Motor neuron (in vitro differentiated cells): ENCODE measurements around the gene HOOK2. TPM values are rescaled to one million over a fixed set of nuclear protein-coding genes. Genes with fewer than 3 reads are reported as not detected.

Experiments
- ATAC-seq, 8 experiments: fragments of 200-7000 bp; cut with Tn5 transposase; replicated peaks in 6 of 8; 2 replicates each; pipeline ENCODE4 v1.8.0; 2021; ENCODE audit warnings: mild to moderate bottlenecking in 8 of 8, moderate library complexity in 8 of 8
- H3K27ac ChIP-seq, 2 donors: fragments of 250-450 bp; sonication (Bioruptor Pico); 2 replicates each; pipeline ENCODE4 v1.9.0; 2021; ENCODE audit warnings: antibody characterized with exemption in 2 of 2, mild to moderate bottlenecking in 2 of 2, moderate library complexity in 1 of 2
- H3K4me1 ChIP-seq, 2 donors: fragments of 250-450 bp; sonication (Bioruptor Pico); replicated peaks in 1 of 2; 2 replicates each; pipeline ENCODE4 v1.6.1; 2021; ENCODE audit warnings: antibody characterized with exemption in 2 of 2, mild to moderate bottlenecking in 2 of 2, moderate library complexity in 1 of 2
- H3K4me3 ChIP-seq, 5 donors: fragments of 250-450 bp; sonication (Bioruptor Pico); 2 replicates each; pipeline ENCODE4 v1.9.0; 2021; ENCODE audit warnings: antibody characterized with exemption in 5 of 5, mild to moderate bottlenecking in 5 of 5, moderate library complexity in 4 of 5
- WGBS, 10 experiments: fragments of 450-650 bp; shearing (Covaris generic); methylation state at CpG; one replicate each; pipeline ENCODE4 v1.0.0; 2022; 5-methylcytosine and 5-hydroxymethylcytosine counted together
- in situ Hi-C, 9 experiments: fragments of 400-800 bp; cut with MboI; loops; one replicate each; pipeline ENCODE4 v1.15.0; 2021; ENCODE audit warnings: low sequenced_read_pairs in 9 of 9, low pct_unique_long_range_greater_than_20kb in 2 of 9; ENCODE audit not compliant: unreplicated experiment in 9 of 9
- total RNA-seq, 8 experiments: library from RNA; unstranded; fragments of 300-600 nt; gene quantifications; 2 replicates each; pipeline versions ENCODE4 v1.2.3 to v1.2.4, GENCODE V29; 2022

HOOK2 gene
- total RNA-seq, 8 experiments from 2014 or later = 8.0 to 40.9 (median 12.9) TPM

DNA sequence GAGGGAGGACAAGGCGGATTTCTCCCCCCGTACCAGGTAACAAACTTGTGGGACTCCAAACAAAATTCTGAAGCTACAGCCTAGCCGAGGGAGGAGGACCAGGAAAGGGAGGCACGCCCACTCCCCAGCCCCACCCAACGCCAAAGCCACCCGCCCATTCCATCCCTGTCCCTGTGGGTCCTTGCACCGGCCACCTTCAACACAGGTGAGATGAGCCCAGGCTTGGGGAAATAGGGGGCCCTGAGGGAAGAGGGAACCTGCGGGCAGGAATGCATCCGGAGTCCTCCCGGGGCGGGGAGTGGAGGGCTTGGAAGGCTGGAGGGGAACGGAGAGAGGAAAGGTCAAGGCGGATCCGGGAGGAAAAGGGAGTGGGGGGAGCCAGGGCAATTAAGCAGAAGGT lies 23.7 kb downstream of the HOOK2 start, which contains the start of gene BEST2:
Gene BEST2, plus strand, starts transcription at position 157 of the 400 bp plus-strand sequence. CDS start 802 bp downstream, outside the sequence.
- no peak for ATAC-seq
- peaks cover 4 to 7% of the 10 kb centered on the region in 2 donors for H3K4me1 ChIP-seq
- no peak within 1 kb of the TSS for H3K4me3 ChIP-seq
- no CpG with 5 or more reads among the region's 14 CpGs for WGBS, 10 experiments
- no peak within 1 kb of the TSS for H3K27ac ChIP-seq
- in situ Hi-C loops = no loop called here

- ATAC-seq = peak in 2 of 8 experiments; percentile 28 to 30
- 7 to 100% (median 52%) methylated on average over 1 to 8 of the region's 9 CpGs; no CpG with 5 or more reads in 1 of the 10 experiments for WGBS, 10 experiments
- Histone ChIP-seq H3K27ac (no peak overlapping the region), H3K4me1 (peaks cover 4 to 7% of the 10 kb centered on the region in 2 donors), H3K4me3 (no peak overlapping the region)
- in situ Hi-C loops = no loop called here
Measured at GRCh38 chr19:12750851-12751250, 24.5 kb downstream of the HOOK2 start.

GRCh38 chr19:12749938-12750521 lies 25.3 kb downstream of the HOOK2 start:
- WGBS, 10 experiments = 0 to 100% (median 38%) methylated on average over 1 to 12 of the region's 24 CpGs; no CpG with 5 or more reads in 3 of the 10 experiments

DNA sequence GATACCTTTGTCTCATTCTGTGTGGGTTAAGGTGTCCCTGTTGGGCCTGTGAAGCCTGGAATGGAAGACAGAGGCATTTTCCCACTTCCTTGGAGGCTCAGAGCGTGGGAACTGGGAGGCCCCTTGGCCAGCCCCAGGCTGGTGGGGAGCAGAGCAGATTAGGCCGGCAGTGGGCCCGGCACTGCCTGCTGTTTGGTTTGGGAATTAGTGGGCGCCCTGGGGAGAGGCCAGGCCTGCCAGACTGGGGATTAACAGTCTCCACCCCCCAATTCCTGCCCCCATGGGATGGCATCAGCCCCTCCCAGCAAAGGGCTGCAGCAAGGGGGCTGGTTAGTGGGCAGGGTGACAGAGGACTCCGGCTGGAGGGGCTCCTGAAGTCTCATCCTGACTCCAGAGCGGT lies 26.9 kb downstream of the HOOK2 start:
- Histone ChIP-seq H3K4me3 (no peak overlapping the region), H3K27ac (no peak overlapping the region), H3K4me1 (peaks cover 4 to 7% of the 10 kb centered on the region in 2 donors)
- WGBS, 10 experiments = 80 to 100% (median 86%) methylated on average over 1 to 5 of the region's 6 CpGs; no CpG with 5 or more reads in 6 of the 10 experiments
- in situ Hi-C loops = no loop called here
- peak in 1 of 8 experiments; percentile 12 for ATAC-seq

More at GRCh38 chr19:12749938-12750521, 25.3 kb downstream of the HOOK2 start:
- no peak overlapping the region for H3K27ac ChIP-seq
- in situ Hi-C loops = no loop called here
- no peak overlapping the region for H3K4me3 ChIP-seq
- ATAC-seq = peak; percentile 8 to 74 (median 48)
- H3K4me1 ChIP-seq = peaks cover 4 to 7% of the 10 kb centered on the region in 2 donors

GRCh38 chr19:12745166-12745897 lies 30.0 kb downstream of the HOOK2 start:
- peak in 1 of 8 experiments; percentile 11 for ATAC-seq
- in situ Hi-C loops = no loop called here
- Histone ChIP-seq H3K4me3 (no peak overlapping the region), H3K27ac (no peak overlapping the region), H3K4me1 (peaks cover 4 to 7% of the 10 kb centered on the region in 2 donors)
- 73 to 100% (median 91%) methylated on average over 1 to 8 of the region's 22 CpGs; no CpG with 5 or more reads in 2 of the 10 experiments for WGBS, 10 experiments

DNA sequence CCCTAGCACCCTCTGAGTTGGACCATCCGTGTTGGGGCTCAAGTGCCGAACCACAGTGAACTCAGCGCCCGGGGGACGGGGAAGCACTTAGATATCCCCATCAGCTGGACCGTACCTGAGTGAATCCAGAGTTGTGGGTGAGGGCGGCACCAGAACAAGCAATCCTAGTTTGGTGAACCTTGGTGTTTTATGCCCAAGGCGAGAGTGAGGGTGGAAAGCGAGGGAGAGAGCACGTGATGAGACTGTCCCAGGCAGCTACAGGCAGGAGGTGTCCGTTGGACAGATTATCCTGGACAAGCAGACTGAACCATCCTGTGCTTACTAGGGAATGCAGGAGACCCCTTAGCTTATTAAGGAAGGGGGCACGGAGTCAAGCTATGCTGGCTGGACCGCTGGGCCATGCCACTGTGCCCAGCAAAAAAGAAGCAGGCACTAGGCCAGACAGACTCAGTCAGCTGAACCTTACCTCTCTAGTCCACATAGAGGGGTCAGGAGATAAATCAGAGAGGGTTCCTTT lies 37.5 kb downstream of the HOOK2 start:
- WGBS, 10 experiments = 0 to 80% (median 19%) methylated on average over 1 to 5 of the region's 13 CpGs; no CpG with 5 or more reads in 5 of the 10 experiments
- in situ Hi-C loops = no loop called here
- Histone ChIP-seq H3K4me3 (peak overlapping the region; percentile 62 to 88 (median 83)), H3K27ac (peak overlapping the region; percentile 99), H3K4me1 (peaks cover 10 to 17% of the 10 kb centered on the region in 2 donors)
- no peak for ATAC-seq

- 0 to 2% (median 0%) methylated on average over 2 to 15 of the region's 29 CpGs; no CpG with 5 or more reads in 1 of the 10 experiments for WGBS, 10 experiments
- in situ Hi-C loops = no loop called here
Measured at GRCh38 chr19:12736995-12737834, 38.1 kb downstream of the HOOK2 start, which contains the start of gene GET3. GET3 (plus strand) TSS chr19:12737497; CDS start chr19:12737506, 9 bp downstream.

GRCh38 chr19:12733369-12734214 lies 41.8 kb downstream of the HOOK2 start:
- peak overlapping the region; percentile 90 to 93 for H3K27ac ChIP-seq
- peak overlapping the region; percentile 82 to 97 (median 88) for H3K4me3 ChIP-seq
- 0 to 20% (median 0%) methylated on average over 1 to 9 of the region's 15 CpGs; no CpG with 5 or more reads in 3 of the 10 experiments for WGBS, 10 experiments
- peak in 1 of 8 experiments; percentile 1 for ATAC-seq
- in situ Hi-C loops = no loop called here
- peaks cover 14 to 21% of the 10 kb centered on the region in 2 donors for H3K4me1 ChIP-seq

More at GRCh38 chr19:12736995-12737834, 38.1 kb downstream of the HOOK2 start, which contains the start of gene GET3:
- peak within 1 kb of the TSS; percentile 99 for H3K27ac ChIP-seq
- peaks cover 14 to 21% of the 10 kb centered on the region in 2 donors for H3K4me1 ChIP-seq
- H3K4me3 ChIP-seq = peak within 1 kb of the TSS; percentile 62 to 88 (median 83)
- ATAC-seq = peak; percentile 84 to 94 (median 92)

DNA sequence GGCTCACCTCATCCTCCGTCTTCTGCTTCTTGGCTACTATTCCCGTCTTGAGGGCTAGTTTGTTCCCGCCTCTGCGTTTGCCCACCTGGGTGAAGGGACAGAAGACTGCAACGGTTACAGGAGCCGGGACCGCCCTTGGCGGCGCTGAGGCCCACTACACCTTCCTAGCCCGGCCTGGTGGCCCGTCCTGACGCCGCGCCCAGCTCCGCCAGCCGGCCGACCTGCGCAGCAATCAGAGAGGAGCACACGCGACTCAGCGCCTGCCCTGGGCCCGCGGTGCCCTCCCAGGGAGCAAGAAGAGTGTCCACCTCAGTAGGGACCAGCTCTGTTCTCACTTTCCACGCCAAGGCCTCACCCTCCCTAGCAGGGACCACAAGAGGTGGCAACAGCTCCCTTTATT lies 44.0 kb downstream of the HOOK2 start:
- no peak for ATAC-seq
- 94 to 100% (median 100%) methylated on average over 1 to 11 of the region's 24 CpGs; no CpG with 5 or more reads in 6 of the 10 experiments for WGBS, 10 experiments
- in situ Hi-C loops = no loop called here

GRCh38 chr19:12730064-12730463 lies 45.3 kb downstream of the HOOK2 start:
- H3K4me3 ChIP-seq = no peak overlapping the region
- no peak overlapping the region for H3K27ac ChIP-seq
- 72 to 100% (median 88%) methylated on average over 1 to 3 of the region's 3 CpGs; no CpG with 5 or more reads in 6 of the 10 experiments for WGBS, 10 experiments
- H3K4me1 ChIP-seq = peaks cover 10 to 12% of the 10 kb centered on the region in 2 donors
- ATAC-seq = no peak
- in situ Hi-C loops = no loop called here

More for the DNA sequence above, 44.0 kb downstream of the HOOK2 start:
- no peak overlapping the region for H3K4me3 ChIP-seq
- peaks cover 13 to 16% of the 10 kb centered on the region in 2 donors for H3K4me1 ChIP-seq
- H3K27ac ChIP-seq = no peak overlapping the region

GRCh38 chr19:12727745-12728433 lies 47.5 kb downstream of the HOOK2 start:
- 85 to 100% (median 100%) methylated on average over 1 to 4 of the region's 9 CpGs; no CpG with 5 or more reads in 4 of the 10 experiments for WGBS, 10 experiments
- Histone ChIP-seq H3K27ac (no peak overlapping the region), H3K4me1 (peaks cover 4 to 9% of the 10 kb centered on the region in 2 donors), H3K4me3 (no peak overlapping the region)
- in situ Hi-C loops = no loop called here
- ATAC-seq = no peak
